Effector memory CD4-positive, alpha-beta T cell (primary cell): Measurements from ENCODE around the gene RBM15B.

Experiments used
- DNase-seq, 3 donors: peaks; one replicate each; pipeline ENCODE4 v3.0.0-alpha.2; 2020
- H3K27ac ChIP-seq: 2 replicates; pipeline ENCODE4 v1.7.0; 2013; ENCODE audit warnings: mild to moderate bottlenecking, low read length, moderate library complexity; ENCODE audit not compliant: insufficient read depth, poor library complexity, severe bottlenecking
- H3K27me3 ChIP-seq: replicated peaks from 2 replicates; pipeline ENCODE4 v1.7.0; 2013; ENCODE audit warnings: mild to moderate bottlenecking, low read length; ENCODE audit not compliant: insufficient read depth, control insufficient read depth, poor library complexity, severe bottlenecking
- H3K36me3 ChIP-seq: 2 replicates; pipeline ENCODE4 v1.7.0; 2013; ENCODE audit warnings: mild to moderate bottlenecking, low read length, moderate library complexity; ENCODE audit not compliant: control insufficient read depth, insufficient read depth
- H3K4me1 ChIP-seq: 2 replicates; pipeline ENCODE4 v1.7.0; 2013; ENCODE audit warnings: low read length, mild to moderate bottlenecking; ENCODE audit not compliant: control insufficient read depth, insufficient read depth, poor library complexity, severe bottlenecking
- H3K4me3 ChIP-seq: 2 replicates; pipeline ENCODE4 v1.7.0; 2013; ENCODE audit warnings: low read length, low read depth, mild to moderate bottlenecking; ENCODE audit not compliant: insufficient read depth, poor library complexity, severe bottlenecking
- H3K9me3 ChIP-seq: 2 replicates; pipeline ENCODE4 v1.7.0; 2013; ENCODE audit warnings: mild to moderate bottlenecking, low read length, moderate library complexity; ENCODE audit not compliant: control insufficient read depth

The RBM15B gene

GRCh38 chr3:51398595-51399310 lies 7.7 kb downstream of the RBM15B start:
- Histone ChIP-seq H3K4me1 (peaks cover 11% of the 10 kb centered on the region), H3K27ac (no peak overlapping the region), H3K9me3 (no peaks in the 10 kb centered on the region), H3K4me3 (no peak overlapping the region), H3K36me3 (peaks cover 70% of the 10 kb centered on the region), H3K27me3 (no peaks in the 10 kb centered on the region)
- no peak for DNase-seq

DNA sequence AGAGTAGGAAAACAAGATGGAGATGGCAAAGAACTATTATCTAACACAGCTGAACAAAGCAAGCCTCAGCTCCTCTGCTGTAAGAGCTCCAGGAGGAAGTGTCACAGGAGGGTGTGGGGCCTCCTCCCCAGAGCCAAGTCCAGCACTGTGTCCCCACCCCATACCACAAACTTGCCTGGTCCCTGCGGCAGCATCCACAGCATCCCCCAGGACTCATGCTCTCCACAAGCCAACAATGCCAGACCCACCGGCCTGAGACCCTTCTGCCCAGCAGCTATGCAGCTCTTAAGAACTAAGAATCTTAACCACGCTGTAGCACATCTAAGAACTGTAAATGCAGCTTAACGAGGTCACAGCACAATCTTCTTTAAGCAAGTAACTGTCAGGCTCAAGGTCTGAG lies 9.1 kb downstream of the RBM15B start:
- DNase-seq: no peak
- H3K36me3 ChIP-seq: peaks cover 56% of the 10 kb centered on the region
- H3K9me3 ChIP-seq: no peaks in the 10 kb centered on the region
- no peak overlapping the region for H3K4me3 ChIP-seq
- H3K4me1 ChIP-seq: no peaks in the 10 kb centered on the region
- H3K27ac ChIP-seq: no peak overlapping the region
- H3K27me3 ChIP-seq: no peaks in the 10 kb centered on the region

DNA sequence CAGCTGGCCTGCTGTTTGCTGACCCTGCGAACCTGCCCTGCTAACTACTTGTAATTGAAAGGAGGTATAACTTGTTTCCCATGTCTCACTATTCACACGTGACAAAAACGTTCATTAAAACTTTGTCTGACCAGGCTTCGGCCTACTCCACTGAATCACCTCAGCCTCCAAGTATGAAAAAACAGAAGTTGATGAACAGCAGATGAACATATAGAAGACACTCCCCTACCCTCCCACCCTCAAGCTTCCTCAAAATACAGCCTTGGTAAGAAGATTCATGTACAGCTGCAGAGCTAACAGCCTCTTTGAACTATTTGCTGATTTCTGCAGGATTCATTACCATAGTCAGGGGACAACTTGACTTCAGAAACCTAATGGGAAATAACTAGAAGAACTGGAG lies 10.7 kb downstream of the RBM15B start:
- Histone ChIP-seq H3K9me3 (no peaks in the 10 kb centered on the region), H3K4me1 (no peaks in the 10 kb centered on the region), H3K27ac (no peak overlapping the region), H3K36me3 (peaks cover 40% of the 10 kb centered on the region), H3K4me3 (no peak overlapping the region), H3K27me3 (no peaks in the 10 kb centered on the region)
- no peak for DNase-seq

- Histone ChIP-seq H3K4me3 (no peak overlapping the region), H3K4me1 (no peaks in the 10 kb centered on the region), H3K36me3 (peaks cover 26% of the 10 kb centered on the region), H3K9me3 (no peaks in the 10 kb centered on the region), H3K27ac (no peak overlapping the region), H3K27me3 (no peaks in the 10 kb centered on the region)
- no peak for DNase-seq
These were observed 12.6 kb downstream of the RBM15B start for GRCh38 chr3:51403675-51404074.

DNA sequence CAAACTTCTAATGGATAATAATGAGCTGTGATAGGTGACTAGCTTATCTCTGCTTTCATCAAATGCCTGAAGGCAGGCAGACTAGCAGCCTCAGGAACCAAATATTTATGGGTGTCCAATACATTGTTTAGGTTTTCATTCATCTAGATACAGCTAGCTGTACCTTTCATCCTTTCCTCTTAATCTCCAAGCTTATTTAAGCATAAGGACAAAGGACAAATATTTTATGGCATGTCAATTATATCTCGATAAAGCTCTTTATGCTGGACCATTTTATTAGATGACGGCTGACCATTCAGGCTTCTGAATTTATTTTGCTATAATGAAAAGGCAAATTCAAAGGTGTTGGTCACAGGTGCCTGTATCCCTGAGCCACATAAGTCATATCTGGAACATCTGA lies 16.9 kb downstream of the RBM15B start:
- Histone ChIP-seq H3K4me1 (no peaks in the 10 kb centered on the region), H3K27ac (no peak overlapping the region), H3K9me3 (no peaks in the 10 kb centered on the region), H3K36me3 (peaks cover 24% of the 10 kb centered on the region), H3K27me3 (no peaks in the 10 kb centered on the region), H3K4me3 (no peak overlapping the region)
- DNase-seq: no peak

DNA sequence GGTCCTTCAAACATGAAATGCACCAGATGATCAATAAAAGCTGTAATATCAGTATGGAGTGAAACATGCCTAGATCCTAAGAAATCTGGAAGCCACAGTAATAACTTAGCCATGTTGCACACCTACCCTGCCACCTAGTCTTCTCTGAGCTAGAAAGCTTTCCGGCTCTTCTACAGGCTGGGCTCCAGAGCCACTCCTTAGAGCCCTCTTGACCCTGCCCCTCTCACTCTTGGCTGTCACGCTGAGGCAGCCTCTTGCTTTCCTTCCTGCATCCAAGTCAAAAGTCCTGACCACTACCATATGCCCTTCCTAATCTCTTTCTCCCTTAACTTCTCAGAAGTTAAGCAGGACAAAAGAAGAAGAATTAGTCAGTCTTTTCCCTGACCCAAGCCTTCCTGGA lies 17.7 kb downstream of the RBM15B start:
- Histone ChIP-seq H3K27me3 (no peaks in the 10 kb centered on the region), H3K4me3 (no peak overlapping the region), H3K9me3 (no peaks in the 10 kb centered on the region), H3K36me3 (peaks cover 21% of the 10 kb centered on the region), H3K27ac (no peak overlapping the region), H3K4me1 (no peaks in the 10 kb centered on the region)
- DNase-seq: no peak

GRCh38 chr3:51422211-51422610 lies 31.1 kb downstream of the RBM15B start:
- Histone ChIP-seq H3K27ac (no peak overlapping the region), H3K27me3 (no peaks in the 10 kb centered on the region), H3K9me3 (no peaks in the 10 kb centered on the region), H3K36me3 (peaks cover 40% of the 10 kb centered on the region), H3K4me3 (no peak overlapping the region), H3K4me1 (no peaks in the 10 kb centered on the region)
- no peak for DNase-seq

GRCh38 chr3:51426921-51427320 lies 35.8 kb downstream of the RBM15B start:
- Histone ChIP-seq H3K36me3 (peaks cover 33% of the 10 kb centered on the region), H3K27me3 (no peaks in the 10 kb centered on the region), H3K9me3 (no peaks in the 10 kb centered on the region), H3K27ac (no peak overlapping the region), H3K4me1 (no peaks in the 10 kb centered on the region), H3K4me3 (no peak overlapping the region)
- no peak for DNase-seq

- Histone ChIP-seq H3K4me3 (no peak overlapping the region), H3K9me3 (no peaks in the 10 kb centered on the region), H3K4me1 (no peaks in the 10 kb centered on the region), H3K27me3 (no peaks in the 10 kb centered on the region), H3K36me3 (peaks cover 31% of the 10 kb centered on the region), H3K27ac (no peak overlapping the region)
- no peak for DNase-seq
These were observed 38.1 kb downstream of the RBM15B start for GRCh38 chr3:51429138-51429537.

DNA sequence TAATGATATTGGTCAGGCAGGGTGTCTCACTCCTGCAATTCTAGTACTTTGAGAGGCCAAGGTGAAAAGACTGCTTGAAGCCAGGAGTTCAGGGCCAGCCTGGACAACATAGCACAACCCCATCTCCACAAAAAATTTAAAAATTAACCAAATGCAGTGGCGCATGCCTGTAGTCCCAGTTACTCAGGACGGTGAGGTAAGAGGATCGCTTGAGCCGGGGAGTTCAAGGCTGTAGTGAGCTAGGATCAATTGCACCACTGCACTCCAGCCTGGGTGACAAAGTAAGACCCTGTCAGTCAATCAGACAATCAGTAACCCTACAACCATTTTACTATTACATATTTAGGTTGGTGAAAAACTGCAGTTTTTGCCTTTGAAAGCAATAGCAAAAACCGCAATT lies 43.0 kb downstream of the RBM15B start:
- H3K4me1 ChIP-seq: no peaks in the 10 kb centered on the region
- no peaks in the 10 kb centered on the region for H3K27me3 ChIP-seq
- DNase-seq: no peak
- no peaks in the 10 kb centered on the region for H3K9me3 ChIP-seq
- no peak overlapping the region for H3K27ac ChIP-seq
- no peak overlapping the region for H3K4me3 ChIP-seq
- peaks cover 20% of the 10 kb centered on the region for H3K36me3 ChIP-seq
